CMK (cell line): ENCODE measurements around the gene ENDOV.
"Not testable (repeated sequence)": the region's sequence is repeated elsewhere in the genome, so short reads cannot be mapped to it uniquely, and the experiment has no call there.

ENCODE experiments used
- DNase-seq: peaks from one replicate; pipeline ENCODE4 v3.0.0-alpha.2; 2010; ENCODE audit warnings: low read depth

The ENDOV gene

GRCh38 chr17:80388601-80389000 is 26.4 kb upstream of the ENDOV start:
- DNase-seq, result no peak

DNA sequence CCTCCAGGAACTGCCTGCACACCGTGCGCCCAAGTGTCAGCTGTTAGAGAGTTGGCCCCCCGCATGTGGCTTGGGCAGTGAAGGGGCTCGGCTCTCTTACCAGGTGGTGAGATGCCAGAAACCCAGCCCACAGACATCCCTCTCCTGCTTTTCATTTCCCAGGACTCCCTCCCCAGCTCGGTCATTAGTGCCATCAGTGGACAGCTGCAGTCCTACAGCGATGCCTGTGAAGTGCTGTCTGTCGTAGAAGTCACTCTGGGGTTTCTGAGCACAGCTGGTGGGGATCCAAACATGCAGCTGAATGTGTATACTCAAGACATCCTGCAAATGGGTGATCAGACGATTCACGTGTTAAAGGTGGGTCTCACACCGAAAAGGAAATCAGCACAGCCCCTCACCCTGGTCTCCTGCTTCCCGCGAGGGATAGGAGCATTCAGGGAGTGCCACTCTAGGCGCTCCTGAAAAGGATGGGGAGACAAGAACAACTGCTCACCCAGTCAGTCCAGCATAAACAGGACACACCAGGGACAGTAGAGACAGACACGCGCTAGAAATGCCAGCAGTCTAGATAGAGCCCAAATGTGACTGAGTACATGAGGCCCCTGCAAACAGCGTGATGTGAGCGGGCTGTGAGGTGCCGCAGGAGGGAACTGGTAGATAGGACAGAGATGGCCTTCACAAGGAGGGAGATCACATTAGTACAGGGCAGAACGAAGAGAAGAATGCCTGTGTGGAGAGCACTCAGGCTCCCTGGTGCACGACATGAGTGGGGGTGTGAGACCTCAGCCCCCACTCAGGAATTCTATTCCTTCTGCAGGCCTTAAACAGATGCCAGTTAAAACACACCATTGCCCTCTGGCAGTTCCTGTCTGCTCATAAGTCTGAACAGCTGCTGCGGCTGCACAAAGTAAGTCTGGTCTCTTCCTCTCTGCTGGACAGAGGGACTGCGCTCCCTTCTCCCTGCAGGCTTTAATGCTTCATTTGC is 25.7 kb upstream of the ENDOV start:
- DNase-seq, result no peak

- no peak for DNase-seq
Observed at GRCh38 chr17:80393241-80393890, 21.6 kb upstream of the ENDOV start.

- no peak for DNase-seq
Observed at GRCh38 chr17:80393961-80394360, 21.0 kb upstream of the ENDOV start.

DNA sequence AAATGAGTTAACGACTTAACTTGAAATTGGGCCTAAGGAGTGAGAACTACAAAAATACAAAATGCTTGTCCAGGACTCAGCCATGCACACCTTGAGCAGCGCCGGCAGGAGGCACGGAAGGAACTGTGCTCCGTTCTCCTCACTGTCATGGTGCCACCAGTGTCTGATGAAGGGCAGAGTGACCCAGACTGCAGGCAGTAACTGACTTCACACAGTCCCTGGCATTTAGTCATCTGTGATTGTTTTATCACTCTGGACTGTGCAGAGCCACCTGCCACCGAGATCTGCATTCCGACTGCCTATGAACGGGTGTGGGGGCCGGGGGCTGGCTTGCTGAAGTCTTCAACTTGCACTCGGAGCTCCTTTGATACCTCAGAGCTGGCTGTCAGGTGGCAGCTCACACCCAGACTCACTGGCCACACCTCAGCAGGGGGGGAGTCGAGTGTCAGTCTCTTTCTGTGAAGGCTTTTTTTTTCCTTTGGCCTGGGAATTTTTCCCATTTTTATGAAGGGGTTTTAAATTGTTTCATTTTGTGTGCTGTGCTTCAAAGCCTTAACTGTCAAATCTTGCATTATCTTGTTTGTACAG is 20.2 kb upstream of the ENDOV start:
- DNase-seq, result no peak

DNA sequence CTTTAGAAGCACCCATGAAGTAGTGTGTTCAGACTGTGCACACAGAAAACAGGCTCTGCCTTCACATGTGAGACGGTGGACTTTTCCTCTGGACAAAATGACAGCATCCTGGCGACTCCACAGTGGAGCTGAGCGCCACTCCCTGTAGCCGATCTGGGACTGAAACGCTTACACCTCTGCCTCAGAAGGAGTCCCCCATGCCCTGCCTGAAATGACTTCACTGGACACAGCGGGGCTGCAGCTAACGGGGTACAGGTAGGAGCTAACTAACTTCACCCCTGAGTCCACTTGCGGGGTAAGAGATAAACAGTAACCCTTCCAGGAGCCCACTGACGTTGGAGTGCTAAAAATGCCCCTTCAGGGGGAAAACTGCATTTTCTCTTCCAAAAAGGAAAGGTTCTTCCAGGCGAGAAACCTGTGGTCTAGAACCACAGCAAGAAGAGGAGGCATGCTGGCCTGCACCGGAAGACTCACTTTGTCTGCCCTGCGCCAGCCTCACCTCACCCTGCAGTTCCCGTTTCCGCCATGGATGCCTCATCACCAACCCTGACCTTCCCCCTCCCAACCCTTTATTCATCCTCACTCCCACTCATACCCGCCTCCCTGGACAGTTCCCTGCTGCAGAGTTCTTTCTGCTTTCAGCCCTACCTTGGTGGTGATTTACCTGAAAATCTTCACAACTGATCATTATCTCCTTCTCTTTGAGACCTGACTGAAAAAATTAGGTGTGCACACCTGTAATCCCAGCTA is 19.4 kb upstream of the ENDOV start:
- DNase-seq, result no peak

GRCh38 chr17:80396157-80397033 is 18.6 kb upstream of the ENDOV start:
- DNase-seq, result no peak

DNA sequence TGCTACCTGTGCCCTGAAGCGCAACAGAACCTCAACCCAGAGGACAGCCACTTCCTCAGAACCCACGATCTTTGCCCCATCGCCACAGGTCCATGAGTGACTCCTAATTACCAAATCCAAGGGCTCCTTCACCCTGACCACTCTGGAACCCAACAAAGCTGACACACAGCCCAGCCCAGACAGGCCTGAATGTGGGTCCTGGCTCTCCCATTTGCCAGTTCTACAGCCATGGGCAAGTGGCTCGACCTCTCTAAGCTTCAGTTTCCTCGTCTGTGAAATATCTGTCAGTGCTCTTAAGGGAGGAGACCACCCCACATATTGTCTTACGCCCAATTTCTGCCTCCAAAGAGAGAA is 18.0 kb upstream of the ENDOV start:
- DNase-seq, result no peak

DNA sequence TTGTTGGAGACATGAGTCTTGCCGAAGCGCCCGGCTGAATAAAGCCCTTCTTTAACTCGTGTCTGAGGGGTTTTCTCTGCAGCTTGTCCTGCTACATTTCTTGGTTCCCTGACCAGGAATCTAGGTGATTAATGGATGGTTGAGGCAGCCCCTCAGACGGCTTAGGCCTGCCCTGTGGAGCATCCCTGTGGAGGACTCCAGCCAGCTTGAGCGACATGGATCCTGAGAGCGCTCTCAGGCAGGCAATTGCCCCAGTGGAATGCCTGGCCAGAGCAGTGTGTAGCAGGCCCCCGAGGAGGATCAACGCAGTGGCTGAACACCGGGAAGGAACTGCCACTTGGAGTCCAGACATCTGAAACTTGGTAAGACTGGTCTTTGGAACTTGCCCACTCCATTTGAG is 17.3 kb upstream of the ENDOV start:
- no peak for DNase-seq

- DNase-seq, result not testable (repeated sequence)
Observed at GRCh38 chr17:80401086-80401485, 13.9 kb upstream of the ENDOV start.

GRCh38 chr17:80402102-80402501 is 12.9 kb upstream of the ENDOV start:
- DNase-seq, result not testable (repeated sequence)

- DNase-seq, result no peak
Observed at GRCh38 chr17:80402959-80403358, 12.0 kb upstream of the ENDOV start.

DNA sequence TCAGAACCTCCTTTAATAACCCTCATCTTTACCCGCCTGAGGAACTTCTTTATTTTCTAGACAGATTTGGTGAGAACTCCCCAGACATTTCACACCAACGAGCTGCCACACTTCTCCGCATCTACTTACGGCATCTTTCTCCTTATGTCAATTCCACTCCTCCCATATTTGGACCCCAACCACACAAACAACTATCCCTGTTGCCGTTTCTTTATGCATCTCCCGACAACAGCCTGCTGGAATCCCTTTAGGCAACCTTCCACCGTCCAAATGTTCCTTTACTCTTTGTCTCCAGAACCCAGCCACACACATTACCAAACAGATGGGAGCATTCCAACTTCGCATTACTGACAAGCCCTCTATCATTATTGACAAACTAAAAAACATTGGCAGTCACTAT is 8.8 kb upstream of the ENDOV start:
- no peak for DNase-seq

- not testable (repeated sequence) for DNase-seq
Observed at GRCh38 chr17:80407917-80408316, 7.0 kb upstream of the ENDOV start.

GRCh38 chr17:80408872-80409271 is 6.1 kb upstream of the ENDOV start:
- DNase-seq, result no peak

DNA sequence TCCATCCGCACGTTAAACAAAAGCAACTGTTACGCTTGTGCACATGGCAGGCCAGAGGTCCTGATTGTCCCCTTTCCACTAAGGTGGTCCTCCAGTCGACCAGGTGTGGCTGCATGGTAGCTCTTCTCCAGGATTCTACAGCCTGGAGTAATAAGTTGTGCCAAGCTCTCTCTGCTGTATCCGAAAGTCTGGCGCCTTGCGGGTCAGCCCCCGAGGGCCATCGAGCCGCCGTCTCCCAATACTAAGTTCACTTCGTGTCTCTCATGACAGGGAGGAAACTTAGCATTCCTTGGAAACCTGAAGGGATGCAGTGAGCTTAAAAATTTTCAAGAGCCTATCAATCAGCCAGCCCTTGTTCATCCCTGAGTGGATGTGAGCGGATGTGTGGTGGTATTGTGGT is 5.3 kb upstream of the ENDOV start:
- no peak for DNase-seq

DNA sequence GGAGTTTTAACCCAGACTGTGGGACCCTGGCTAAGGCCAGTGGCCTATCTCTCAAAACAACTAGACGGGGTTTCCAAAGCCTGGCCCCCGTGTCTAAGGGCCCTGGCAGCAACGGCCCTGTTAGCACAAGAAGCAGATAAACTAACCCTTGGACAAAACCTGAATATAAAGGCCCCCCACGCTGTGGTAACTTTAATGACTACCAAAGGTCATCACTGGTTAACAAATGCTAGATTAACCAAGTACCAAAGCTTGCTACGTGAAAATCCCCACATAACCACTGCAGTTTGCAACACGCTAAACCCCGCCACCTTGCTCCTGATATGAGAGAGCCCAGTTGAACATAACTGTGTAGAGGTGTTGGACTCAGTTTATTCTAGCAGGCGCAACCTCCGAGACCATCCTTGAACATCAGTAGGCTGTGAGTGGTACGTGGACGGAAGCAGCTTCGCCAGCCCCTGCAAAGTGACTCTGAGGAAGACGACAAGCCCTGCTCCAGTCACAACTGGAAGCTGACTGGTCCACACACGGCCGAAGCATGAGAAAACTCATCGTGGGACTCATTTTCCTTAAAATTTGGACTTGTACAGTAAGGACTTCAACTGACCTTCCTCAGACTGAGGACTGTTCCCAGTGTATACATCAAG is 4.4 kb upstream of the ENDOV start:
- DNase-seq, result not testable (repeated sequence)

- no peak for DNase-seq
Observed at GRCh38 chr17:80413771-80414507, 1.0 kb upstream of the ENDOV start.

- no peak for DNase-seq
Observed at GRCh38 chr17:80414508-80414802, 512 bp upstream of the ENDOV start.

- no peak for DNase-seq
Observed at GRCh38 chr17:80415626-80416137, 715 bp downstream of the ENDOV start.
